KBM-7 (cell line): ENCODE results near the gene SOWAHA.
A peak's percentile ranks its signal among the peaks of the same experiment; 100 is the strongest.
"Not testable (repeated sequence)": the region's sequence is repeated elsewhere in the genome, so short reads cannot be mapped to it uniquely, and the experiment has no call there.

Experiments used
- DNase-seq: peaks from one replicate; pipeline ENCODE4 v3.0.0-alpha.2; 2015
- in situ Hi-C: fragments of 300-500 bp; cut with MboI; formaldehyde crosslinking; loops from 2 replicates; pipeline ENCODE4 v1.14.3; 2020; ENCODE audit warnings: low sequenced_read_pairs, low pct_unique_long_range_greater_than_20kb, mixed read lengths

Gene SOWAHA

DNA sequence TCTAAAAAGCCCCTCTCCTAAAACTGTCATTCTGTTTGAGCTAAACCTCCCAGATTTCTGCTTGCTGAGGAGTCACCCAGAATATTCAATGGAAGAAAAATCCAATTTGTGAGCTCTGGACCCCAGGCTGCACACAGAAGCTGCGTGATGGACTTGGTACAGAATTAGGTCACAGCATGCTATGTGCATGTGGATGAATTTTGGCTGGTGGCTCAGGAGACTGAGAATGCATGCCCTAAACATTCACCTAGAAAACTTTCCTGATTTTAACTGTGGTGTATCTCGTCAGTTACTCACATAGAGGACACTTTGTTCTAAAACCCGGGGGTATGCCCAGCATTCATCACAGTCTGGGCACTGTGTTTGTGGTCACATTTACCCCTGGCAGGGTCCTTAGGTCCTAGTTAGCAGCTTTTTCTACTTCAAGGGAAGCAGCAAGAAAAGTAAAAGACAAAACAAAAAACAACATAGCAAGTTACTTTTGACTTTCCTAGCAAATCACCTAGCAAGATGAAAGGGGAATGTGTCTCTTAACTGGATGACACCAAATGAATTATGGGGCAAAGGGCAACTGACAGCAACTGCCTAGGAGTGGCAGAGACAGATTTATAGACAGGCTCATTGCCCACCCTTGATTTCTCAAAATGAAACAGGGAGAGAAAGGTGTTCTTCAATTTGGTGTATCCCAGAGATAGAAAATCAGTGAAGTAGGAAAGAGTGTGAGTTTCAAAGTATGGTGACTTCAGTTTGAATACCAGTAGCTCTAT lies 25.6 kb downstream of the SOWAHA start:
- no peak for DNase-seq
- in situ Hi-C loops: no loop called here

DNA sequence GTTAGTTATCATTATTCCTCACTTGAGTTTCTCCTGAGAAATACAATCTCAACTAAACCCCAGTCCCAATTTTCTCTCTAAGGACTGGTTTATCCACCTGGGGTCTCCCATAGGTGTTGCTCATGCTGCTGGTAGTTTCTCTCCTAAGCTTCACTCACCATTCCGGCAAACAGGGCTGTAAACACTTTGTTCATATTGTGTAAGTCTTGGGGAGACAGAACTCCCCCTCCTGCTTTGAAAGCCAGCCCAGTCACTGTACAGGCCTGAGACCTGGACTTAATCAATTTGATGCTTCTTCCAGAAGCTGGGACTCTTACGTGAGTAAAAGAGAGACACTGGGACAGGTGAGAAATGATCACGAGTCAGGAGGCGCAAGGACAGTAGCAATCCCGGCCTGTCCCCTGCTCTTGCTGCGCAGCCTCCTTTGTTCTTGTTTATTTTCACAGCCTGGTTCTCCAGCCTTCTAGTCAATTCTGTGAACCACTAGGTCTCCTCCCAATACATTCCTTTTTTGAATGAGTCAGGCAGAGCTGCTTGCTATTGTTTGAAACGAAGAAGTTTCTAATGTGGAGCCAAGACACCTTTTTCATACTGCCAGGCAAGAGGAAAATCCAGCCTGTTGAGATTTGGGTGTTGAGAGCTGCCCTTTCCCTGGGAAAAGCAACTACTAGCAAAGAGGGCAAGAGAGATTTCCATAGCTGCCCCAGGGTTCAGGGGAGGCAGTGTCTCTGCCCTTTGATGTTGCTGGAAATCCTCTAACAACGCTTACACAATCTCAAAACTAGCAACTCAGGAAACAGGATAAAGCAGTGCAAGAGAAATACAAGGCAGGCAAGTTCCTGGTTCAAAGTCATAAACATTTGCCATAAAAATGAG lies 26.6 kb downstream of the SOWAHA start:
- in situ Hi-C loops: no loop called here
- DNase-seq: no peak

DNA sequence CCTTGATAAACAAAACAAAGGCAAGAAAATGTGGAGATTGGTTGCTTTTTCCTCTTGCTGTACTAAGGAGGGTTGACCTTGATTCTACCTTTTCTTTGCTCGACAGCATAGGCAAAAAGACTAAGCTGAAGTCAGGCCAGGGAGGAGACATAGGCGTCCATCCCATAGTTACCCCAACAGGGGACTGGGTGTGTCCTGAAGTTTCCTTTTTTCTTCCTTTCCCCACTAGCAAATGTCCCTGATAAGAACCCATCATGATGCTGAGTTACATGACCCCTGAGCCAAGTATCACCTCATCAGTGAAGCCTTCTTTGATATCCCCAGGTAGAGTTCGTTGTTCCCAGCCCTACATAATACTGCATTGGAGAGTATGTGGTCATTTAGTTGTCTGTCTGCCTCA lies 27.2 kb downstream of the SOWAHA start:
- in situ Hi-C loops: no loop called here
- no peak for DNase-seq

DNA sequence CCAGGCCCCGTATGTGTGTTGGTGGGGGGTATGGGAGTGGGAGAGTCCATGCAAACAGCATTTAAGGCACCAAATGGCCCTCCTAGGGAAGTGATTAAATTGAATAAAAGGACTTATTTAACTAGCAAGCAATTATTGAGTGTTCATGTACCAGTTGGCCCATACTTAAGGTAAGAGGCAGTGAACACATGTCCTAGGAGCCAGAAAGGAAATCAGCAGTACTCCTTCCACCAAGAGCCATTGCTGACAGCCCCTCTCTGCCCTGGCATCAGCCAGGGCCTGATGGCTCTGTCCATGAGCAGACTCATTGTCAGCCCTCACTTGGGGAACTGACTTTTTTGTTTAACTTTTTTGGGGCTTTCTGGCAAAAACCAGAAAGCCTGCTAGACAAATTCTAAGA lies 27.8 kb downstream of the SOWAHA start:
- no peak for DNase-seq
- in situ Hi-C loops: no loop called here

DNA sequence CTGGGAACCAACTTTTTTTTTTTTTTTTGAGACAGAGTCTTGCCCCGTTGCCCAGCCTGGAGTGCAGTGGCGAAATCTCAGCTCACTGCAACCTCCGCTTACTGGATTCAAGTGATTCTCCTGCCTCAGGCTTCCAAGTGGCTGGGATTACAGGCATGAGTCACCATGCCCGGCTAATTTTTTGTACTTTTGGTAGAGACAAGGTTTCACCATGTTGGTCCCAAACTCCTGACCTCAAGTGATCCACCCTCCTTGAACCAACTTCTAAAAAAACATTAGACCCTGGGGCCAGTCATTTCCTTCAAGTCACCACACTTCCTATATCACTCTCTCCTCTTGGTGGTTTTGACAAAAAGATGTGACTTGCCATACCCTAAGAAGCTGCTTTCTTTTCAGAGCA lies 28.2 kb downstream of the SOWAHA start:
- in situ Hi-C loops: no loop called here
- DNase-seq: peak; percentile 43

DNA sequence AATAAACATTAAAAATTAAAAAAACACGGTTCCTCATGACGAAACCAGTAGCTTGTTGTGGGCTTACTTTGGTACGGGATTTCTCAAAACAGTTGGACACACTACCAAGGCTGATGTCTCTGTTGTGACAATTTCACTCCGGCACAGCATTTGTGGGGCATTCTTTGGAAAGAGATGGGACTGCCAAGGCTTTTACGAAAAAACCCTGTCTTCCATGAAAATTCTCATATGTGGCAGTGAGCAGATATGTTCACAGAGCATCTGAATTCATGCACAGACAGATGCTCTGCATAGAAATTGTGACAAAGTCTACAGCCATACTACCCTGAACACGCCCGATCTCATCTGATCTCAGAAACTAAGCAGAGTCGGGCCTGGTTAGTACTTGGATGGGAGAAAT lies 35.2 kb downstream of the SOWAHA start:
- in situ Hi-C loops: no loop called here
- no peak for DNase-seq

DNA sequence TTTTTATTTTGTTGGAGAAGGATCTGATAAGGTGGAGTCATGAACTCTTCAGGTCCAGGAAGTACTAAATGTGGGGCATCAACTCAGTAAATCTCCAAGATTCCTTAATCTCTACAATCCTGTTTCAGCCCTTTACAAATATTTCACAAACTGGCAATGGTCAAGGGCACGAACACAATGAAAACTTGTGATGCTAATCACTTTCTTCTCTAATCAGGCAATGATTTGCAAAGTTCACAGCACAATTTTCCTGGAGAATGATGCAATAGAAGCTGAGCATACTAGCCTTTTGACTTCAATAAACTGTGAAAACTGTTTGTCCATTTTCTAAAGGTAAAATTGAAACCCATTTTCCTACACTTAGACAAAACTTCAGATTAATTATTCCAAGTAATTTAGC lies 36.2 kb downstream of the SOWAHA start:
- DNase-seq: no peak
- in situ Hi-C loops: no loop called here

DNA sequence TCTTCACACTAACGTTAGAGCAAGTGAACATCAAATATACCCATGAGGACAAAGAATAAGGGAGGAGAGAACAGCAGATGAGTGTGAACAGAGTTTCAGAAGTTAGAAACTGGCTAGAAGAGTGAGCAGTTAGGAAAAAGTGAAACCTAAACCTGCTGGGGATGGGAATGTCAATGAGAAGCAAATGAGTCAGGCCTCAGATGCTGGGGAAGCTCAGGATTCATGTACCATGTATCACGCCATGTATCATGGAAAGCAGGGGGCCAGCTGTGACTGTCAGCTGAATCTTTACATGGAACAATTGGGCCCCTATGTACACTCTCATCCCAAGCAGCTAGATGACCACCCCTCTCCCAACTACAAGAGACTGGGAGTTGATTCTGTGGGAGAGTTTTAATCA lies 37.0 kb downstream of the SOWAHA start:
- in situ Hi-C loops: no loop called here
- DNase-seq: no peak

DNA sequence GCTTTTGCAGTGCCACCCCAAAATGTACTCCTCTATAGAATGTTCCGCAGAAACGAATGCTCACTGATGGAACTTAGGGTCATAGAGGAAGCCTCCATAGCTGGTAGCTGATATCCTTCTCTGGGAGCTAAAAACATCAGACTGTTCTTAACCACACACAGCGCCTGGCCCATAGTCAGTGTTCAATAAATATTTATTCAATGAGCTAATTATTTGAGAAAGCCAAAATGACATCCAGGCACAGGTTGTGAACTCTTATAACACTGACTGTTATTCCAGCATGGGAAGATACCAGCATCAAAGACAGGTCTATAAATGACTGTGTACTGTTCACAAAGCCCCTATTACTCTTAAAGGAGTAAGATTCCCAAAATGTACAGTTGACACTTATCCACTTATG lies 40.2 kb downstream of the SOWAHA start:
- in situ Hi-C loops: no loop called here
- DNase-seq: no peak

DNA sequence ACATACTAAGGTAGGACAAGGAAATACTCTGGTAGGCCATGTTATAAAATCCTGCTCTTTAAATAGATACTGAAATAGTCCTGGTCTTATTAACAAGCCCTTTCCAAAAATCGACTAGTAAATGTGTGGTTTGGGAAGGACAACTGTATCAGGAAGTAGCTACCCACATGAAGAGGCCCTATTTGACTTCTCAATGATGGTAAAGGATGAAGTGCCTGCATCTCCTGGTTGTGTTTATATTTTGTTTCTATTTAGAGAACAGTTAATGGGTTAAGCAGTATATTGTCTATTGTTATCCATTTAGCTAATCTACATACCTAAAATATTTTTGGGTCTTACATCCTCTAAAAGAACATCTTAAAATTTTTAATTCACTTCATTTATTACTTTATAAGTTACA lies 40.7 kb downstream of the SOWAHA start:
- in situ Hi-C loops: no loop called here
- DNase-seq: no peak

DNA sequence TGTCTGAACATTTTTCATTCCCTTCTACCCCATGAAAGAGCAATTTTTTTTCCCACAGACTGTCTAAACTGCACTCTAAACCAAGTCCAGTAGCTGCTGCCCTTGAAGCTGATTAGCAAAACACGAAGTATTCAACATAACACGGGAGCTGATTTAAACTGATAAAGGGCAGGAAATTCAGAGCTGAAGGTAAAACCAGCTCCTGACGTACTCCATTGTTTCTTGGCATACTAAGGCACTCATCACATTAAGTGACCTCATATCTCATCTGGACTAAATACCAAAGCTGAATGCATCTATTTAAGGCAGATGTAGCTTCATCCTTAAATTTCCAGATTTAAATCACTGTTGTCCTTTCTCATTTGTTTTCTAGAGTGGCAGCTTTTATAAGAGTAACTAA lies 41.2 kb downstream of the SOWAHA start:
- in situ Hi-C loops: no loop called here
- DNase-seq: no peak

DNA sequence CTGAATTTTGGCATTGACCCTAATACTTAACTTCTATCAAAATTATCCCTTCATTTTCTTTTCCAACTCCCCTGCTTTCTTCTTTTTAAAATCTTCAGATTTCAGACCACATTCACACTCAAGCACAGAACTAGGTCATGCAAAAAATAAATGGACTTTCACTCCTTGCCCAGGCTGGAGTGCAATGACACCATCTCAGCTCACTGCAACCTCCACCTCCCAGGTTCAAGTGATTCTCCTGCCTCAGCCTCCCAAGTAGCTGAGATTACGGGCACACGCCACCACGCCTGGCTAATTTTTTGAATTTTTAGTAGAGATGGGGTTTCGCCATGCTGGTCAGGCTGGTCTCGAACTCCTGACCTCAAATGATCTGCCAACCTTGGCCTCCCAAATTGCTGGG lies 41.9 kb downstream of the SOWAHA start:
- DNase-seq, in situ Hi-C loops: not testable (repeated sequence)

DNA sequence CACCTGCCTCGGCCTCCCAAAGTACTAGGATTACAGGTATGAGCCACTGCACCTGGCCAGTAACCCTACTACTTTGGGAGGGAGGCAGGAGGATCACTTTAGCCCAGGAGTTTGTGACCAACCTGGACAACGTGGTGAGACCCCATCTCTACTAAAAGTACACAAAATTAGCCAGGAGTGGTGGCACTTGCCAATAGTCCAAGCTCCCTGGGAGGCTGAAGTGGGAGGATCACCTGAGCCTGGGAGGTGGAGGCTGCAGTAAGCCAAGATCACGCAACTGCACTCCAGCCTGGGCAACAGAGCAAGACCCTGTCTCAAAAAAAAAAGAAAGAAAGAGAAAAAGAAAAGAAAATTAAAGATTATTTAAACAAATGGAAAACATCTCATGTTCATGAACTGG lies 42.9 kb downstream of the SOWAHA start:
- DNase-seq: no peak
- in situ Hi-C loops: no loop called here

DNA sequence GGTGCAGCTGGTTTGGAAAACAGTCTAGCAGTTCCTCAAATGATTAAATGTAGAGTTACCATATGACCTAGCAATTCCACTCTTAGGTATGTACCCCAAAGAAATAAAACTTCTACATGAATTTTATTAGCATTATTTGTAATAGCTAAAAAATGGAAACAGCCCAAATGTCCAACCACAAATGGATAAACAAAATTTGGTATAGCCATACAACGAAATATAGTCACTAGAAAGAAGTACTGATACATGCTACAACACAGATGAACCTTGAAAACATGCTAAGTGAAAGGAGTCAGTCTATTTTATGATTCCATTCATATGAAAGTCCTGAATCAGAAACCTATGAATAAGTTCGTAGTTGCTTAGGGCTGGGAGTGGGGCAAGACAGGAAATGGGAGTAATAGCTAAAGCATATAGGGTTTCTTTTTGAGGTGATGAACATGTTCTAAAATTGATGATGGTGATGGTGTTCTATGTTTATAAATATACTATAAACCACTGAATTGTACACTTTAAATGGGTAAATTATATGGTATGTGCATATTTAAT lies 46.9 kb downstream of the SOWAHA start:
- DNase-seq: no peak
- in situ Hi-C loops: no loop called here

DNA sequence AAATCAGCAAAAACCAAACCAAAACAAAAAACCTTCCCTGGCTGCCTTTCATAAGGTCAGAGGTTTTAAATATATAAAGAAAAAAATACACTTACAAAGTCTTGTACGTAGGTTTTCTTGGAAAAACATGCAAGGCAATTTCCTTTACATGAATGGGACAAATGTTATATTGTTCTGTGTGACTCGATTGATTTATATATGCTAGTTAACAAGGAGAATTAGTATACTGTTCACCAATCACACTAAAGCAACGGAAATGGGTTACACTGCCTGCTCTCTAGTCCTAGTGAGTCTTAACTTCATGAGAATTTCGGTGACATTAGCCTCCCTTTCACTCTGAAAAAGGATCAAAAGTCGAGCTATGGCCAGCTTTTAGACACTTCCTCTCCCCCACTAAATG lies 47.6 kb downstream of the SOWAHA start:
- in situ Hi-C loops: no loop called here
- DNase-seq: no peak

DNA sequence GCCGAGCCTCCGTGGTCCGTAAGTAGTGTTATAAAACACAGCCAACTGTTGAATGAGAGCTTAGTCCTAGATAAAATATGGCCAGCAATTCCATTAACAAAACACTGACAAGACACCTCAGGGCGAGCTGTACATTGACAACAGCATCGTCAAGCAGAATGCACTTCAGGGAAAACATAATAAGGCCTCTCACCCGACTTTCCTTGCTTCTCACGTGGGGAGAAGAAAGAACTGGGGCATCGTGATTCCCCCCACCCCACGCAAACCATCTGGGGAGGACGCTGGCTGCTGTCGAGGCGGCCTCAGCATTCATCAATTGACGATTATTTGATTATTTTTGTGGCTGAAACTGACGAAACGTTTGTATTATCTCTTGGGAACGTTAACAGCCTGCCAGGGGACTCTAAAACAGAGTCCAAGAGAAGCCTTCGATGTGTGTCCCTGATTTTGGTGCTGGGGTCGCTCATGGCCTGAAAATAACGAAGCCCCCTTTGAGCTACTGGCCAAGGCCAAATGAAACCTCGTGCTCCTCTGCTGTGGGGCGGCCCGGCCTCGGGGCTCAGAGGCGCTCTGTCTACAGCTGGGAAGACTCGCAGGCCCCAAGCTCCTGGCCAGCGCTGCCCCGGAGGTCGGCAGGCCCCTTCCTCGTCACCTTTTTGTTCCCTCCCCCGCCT lies 52.7 kb downstream of the SOWAHA start:
- DNase-seq: no peak
- in situ Hi-C loops: no loop called here
